Activated CD4-positive, CD25-positive, alpha-beta regulatory T cell treated with anti-CD3 and anti-CD28 coated beads, Interleukin-2, amount 50 U/mL, for 72 hours (primary cell): ENCODE results near the gene ZZZ3.
"Not testable (repeated sequence)": the region's sequence is repeated elsewhere in the genome, so short reads cannot be mapped to it uniquely, and the experiment has no call there.

Experiments
- DNase-seq: peaks from one replicate; pipeline ENCODE4 v3.0.0; 2021

Gene ZZZ3

DNA sequence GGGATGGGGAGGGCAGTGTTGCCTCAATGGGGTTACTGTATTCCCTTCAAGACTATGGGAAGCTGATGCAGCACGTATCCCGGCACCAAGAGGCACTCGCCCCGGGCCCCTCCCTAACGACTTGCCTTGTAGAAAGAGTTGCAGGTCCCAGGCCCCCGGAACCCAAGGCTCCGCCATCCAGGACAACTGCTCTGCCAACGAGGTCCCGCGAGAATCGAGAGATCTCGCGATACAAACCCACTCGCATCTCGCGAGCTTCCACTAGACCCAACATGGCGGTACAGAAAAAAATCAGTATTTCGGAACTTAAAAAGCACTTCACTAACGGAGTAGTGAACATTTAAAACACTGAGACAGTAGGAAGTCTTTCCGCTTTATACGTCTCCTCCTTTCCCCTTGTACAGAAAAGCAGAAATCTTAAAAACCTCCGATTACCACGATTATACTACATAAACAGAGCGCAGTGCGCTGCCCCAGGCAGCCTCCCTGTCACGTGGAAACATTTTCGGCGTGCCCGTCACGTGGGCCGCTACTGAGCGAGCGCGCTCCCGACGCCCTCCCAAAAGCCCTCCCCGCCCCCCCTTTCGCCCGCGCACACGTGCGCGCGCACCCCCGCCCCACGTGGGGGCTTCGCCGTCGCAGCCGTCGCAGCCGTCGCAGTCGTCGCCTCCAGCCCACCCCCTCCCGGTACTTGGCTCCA, at the start of gene ZZZ3:
ZZZ3 (minus strand) TSS at position 199 of the 700 bp plus-strand sequence. CDS start 49,304 bp downstream, outside the sequence.
- peak; percentile 89 for DNase-seq

DNA sequence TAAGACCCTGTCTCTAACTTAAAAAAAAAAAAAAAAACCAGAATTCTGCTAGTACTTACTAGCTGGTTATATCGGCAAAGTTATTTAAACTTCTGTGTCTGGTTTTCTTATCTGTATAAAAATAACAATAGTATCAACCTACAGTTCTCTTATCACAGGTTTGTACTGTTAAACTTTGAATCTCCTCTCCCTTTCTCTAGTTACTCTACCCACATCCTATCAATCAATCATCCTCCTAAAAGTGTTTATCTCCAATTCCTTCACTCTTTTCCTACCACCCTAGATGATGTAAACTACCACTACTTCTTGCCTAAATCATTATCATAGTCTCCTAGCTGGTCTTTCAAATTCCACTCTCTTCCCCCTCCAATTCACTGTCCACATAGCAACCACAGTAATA, 49.6 kb upstream of the ZZZ3 start:
- no peak for DNase-seq

DNA sequence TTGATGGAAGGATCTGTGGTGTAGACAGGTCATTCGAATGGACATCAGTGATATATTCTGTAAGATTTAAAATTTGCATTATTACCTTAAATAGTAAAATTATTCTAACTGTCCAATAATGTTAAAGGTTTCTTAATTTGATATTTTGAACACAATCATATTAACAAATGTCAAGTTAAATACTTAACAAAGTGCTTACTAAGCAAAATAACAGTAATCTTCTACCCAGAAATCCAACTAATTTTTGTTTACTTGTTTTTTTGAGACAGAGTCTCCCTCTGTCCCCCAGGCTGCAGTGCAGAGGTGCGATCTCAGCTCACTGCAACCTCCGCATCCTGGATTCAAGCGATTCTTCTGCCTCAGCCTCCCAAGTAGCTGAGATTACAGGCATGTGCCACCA, 43.2 kb upstream of the ZZZ3 start:
- no peak for DNase-seq

DNA sequence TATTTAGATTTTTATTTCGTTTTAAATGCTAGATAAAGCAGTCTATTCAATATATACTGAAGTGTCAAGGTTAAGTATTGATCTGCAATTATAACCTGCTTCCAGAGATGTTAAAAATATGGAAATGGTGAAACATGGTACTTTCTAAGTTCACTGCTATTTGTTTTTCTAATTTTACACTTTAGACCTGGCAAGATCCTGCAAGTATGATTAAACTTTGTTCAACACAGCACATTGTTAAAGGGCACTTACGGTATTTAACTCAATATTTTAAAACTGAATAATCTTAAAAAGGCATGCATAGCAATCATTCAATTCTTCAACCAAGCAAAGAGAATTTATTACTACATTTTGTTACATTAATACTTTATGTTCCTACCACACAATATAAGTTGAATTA, 35.7 kb upstream of the ZZZ3 start:
- DNase-seq: no peak

DNA sequence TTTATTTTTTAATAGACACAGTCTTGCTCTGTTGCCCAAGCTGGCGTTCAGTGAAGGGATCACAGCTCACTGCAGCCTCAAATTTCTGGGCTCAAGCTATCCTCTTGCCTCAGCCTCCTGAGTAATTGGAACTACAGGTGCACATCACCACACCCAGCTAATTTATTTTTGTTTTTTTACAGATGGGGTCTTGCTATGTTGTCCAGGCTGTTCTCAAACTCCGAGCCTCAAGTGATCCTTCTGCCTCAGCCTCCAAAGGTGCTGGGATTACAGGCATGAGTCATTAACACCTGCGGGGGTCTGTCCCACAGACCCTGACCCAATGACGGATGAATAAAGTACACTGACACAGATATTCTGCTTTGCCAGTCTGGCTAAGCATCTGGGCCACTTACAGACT, 33.6 kb upstream of the ZZZ3 start:
- no peak for DNase-seq

DNA sequence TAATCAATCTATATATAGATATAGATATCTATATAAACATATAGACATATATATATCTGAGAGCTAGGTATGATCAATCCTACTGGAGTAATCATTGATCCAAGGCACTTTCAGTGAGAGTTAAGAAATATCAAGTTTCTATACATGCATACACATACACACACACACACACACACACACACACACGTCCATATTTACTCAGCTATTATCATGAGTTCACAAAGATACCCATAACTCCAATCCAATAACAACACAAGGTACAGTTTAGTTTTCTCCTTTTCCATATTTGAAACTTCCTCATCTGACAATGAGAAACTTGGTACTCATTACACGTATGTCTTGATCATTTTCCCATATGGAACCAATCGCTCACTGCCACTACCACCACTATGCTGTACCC, 27.3 kb upstream of the ZZZ3 start:
- no peak for DNase-seq

DNA sequence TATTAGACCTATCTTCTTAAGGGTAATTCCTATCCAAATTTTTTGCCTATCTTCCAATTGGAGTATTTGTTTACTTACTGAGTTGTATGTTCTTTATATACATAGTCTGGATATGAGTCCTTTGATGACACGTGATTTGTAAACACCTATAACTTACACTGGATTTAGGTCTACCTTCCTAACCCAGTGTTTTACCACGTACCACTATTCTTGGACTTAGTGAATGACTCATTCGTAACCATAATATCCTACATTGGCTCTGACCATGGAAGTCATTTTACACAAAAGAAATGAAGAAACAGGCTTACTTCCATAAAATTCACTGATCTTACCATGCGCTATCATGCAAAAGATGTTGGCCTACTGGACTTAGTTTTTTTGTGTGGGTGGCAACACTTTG, 23.9 kb upstream of the ZZZ3 start:
- no peak for DNase-seq

DNA sequence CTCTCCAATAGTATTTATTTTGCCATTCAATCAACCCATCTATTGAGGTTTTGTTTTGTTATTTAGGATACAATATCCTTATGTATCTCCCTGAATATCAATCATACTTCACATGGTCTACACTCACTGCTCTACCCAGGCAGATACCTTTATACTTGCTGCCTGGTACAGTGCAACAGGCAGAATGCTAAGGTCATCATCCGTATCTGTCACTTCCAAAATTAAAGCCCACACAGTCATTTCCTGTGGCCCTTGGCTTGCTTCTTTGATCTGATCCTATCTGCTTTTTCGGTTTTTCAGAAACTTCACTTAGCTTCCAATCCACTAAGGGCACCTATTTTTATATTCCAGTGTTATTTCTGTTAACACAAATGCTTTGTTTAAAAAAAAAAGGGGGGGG, 22.3 kb upstream of the ZZZ3 start:
- no peak for DNase-seq

DNA sequence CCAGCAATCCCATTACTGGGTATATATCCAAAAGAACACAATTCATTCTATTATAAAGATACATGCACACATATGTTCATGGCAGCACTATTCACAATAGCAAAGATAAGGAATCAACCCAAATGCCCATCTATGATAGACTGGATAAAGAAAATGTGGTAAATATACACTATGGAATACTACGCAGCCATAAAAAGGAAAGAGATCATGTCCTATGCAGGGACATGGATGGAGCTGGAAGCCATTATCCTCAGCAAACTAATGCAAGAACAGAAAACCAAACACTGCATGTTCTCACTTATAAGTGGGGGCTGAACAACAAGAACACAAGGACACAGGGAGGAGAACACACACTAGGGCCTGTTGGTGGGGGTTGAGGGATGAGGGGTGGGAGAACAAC, 17.2 kb upstream of the ZZZ3 start:
- not testable (repeated sequence) for DNase-seq

DNA sequence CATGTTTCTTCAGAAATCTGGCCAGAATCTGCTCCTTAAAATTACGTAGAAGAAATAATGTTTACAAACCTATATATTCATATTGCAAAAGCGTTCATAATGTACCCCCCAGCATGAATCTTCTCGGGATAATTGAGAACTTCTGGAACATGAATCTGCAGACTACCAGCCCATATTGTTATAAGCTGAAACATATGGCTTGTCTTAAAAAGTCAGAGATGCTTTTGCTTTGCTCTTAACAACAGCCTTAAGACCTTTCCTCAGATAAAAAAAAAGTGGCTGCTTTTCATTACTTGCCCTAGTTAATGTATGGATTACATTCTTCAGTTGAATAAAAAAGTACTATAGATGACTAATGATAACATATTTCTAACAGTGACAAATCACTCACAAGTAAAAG, 15.0 kb upstream of the ZZZ3 start:
- DNase-seq: no peak

DNA sequence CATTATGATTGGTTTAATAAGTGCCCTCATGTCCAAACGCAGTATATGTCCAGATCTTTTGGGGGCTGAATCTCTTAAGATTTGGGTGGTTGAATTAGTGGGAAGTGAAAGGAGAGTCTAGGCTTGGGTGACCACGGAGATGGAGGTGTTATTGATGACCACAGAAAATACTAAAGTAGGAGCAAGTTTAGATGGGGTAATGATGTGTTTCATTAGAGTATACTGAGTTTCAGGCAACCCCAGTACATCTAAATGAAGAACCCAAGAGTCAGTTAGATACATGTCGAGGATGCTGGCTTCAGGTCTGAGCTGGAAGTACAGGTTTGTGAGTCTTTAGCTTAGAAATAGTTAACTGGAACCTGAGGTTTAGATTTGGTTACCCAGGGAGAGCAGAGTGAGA, 6.5 kb upstream of the ZZZ3 start:
- DNase-seq: no peak

DNA sequence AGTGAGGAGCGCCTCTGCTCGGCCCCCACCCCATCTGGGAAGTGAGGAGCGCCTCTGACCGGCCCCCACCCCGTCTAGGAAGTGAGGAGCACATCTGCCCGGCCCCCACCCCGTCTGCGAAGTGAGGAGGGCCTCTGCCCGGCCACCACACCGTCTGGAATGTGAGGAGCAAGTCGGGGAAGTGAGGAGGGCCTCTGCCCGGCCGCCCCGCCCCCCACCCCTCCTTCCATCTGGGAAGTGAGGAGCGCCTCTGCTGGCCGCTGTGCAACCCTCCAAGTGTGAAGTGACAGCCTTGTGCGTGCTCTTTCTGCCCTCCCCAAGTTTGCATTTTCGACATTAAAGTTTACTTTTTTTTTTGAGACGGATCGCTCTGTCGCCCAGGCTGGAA, 5.1 kb upstream of the ZZZ3 start:
- no peak for DNase-seq

DNA sequence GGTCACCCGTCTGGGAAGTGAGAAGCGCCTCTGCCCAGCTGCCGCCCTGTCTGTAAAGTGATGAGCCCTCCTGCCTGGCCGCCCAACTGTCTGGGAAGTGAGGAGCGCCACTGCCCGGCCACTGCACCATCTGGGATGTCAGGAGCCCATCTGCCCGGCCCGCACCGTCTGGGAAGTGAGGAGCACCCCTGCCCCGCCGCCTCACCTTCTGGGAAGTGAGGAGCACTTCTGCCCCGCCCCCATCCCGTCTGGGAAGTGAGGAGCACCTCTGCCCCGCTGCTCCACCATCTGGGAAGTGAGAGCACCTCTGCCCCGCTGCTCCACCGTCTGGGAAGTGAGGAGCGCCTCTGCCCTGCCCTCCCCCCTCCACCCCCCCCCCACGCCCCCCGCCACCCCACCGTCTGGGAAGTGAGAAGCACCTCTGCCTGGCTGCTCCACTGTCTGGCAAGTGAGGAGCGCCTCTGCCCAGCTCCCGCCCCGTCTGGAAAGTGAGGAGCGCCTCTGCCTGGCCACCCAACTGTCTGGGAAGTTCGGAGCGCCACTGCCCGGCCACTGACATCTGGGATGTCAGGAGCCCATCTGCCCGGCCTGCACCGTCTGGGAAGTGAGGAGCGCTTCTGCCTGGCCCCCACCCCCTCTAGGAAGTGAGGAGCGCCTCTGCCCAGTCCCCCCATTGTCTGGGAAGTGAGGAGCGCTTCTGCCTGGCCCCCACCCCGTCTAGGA, 4.5 kb upstream of the ZZZ3 start:
- DNase-seq: no peak

DNA sequence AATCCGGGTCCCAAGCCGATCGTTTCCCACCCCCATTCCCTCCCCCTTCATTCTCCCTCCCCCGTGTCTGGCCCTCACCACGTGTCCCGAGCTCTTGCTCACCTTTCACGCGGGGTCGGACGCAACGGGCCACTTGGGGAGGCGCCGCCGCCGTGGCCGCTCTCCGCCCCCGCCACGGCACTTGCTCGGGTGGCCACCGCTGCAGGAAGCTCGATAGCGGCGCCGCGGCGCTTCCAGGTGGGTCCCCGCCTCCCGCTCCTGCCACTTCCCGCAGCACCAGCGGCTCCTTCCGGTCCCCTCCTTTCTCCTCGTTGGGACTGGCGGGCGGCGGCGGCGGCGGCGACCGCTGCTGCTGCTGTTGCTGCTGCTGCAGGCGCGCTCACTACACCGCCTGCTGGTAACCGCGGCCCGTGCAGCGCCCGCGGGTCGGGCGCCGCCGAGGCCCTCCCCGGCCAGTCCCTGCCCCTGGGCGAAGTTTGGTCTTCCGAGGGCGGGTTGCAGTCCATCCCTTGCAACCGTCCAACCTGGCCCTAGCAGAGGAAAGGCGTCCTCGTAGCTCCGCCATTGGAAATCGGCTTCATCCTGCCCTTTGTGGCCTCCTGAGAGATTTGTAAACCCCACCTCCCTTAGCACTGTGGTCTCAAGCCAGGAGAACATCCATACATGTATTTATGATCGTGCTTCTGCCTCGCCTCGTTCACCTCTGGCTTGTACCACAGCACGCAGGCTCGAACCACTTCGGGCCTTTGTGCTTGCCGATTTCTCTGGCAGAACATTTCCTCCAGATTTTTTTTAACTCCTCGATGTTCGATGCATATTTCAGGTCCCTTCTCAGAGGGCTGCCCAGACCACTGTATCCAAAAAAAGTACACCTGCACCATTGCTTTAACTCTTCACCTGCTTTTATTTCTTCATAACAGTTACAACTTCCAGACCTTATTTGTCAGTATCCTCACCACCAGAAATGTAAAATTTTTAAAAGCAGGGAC, 996 bp upstream of the ZZZ3 start:
- DNase-seq: peak; percentile 92

DNA sequence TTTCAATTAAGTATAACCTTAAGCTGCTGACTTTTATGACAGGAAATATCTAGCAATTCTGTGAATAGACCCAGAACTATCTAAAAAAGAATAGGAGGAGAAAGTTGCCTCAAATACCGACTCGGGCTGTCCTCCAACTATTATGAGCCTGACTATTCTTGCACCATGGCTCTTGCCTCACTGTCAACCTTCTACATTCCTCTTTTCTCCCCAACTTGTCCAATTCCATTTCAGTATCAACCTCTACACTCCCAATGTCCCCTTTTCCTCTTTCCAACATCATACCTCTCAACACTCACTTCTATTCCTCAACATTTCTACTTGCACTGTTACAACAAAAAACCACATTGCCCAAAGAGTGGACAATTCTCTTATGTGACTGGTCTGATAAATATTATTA, 2.3 kb downstream of the ZZZ3 start:
- DNase-seq: no peak

DNA sequence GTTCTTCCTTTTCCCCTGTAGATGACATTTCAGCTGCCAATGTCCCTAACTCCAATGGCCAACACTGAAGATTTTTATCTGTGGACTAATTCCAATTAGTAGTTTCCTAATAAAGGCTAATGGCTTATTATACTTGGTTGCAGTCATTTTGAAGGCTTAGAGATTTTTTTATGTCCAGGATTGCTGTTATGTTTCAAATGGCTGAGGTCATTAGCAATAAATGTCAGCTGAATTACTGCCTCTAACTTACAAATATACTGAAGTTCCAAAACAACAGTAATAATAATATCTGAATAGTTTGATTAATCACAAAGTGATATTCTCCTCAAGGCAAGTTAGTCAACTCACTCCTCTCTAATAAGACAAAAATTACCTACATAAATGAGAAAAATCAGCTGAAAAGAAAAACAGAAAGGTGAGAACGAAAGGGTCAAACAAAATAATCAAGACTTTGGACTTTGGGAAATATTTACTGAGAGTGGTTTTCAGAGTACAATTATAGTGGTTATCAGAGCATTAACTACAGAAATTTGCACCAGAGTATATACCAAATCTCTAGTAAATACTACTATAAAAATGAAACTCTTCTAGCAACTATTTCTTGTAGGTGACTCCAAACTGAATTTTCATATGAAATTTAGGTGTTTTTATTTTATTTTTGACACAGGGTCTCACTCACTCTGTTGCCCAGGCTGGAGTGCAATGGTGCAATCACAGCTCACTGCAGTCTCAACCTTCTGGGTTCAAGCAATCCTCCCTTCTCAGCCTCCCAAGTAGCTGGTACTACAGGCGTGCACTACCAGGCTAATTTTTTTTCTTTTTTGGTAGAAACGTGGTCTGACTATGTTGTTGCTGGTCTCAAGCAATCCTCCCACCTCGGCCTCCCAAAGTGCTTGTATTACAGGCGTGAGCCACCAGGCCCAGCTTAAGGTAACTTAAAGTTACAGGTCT, 3.5 kb downstream of the ZZZ3 start:
- no peak for DNase-seq

DNA sequence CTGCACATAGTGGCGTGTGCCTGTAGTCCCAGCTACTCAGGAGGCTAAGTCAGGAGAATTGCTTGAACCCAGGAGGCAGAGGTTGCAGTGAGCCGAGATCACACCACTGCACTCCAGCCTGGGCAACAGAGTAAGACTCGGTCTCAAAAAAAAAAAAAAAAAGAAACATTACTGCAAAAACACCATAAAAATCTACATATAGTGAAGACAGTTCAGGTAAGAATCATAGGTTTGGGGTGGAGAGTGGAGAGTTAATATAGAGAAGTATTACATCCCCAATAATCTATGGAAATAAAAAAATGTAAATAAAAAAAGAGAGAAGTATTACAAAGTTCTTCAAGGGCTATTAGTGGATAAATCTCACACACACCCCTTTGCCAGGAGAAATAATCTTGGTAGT, 7.7 kb downstream of the ZZZ3 start:
- not testable (repeated sequence) for DNase-seq

DNA sequence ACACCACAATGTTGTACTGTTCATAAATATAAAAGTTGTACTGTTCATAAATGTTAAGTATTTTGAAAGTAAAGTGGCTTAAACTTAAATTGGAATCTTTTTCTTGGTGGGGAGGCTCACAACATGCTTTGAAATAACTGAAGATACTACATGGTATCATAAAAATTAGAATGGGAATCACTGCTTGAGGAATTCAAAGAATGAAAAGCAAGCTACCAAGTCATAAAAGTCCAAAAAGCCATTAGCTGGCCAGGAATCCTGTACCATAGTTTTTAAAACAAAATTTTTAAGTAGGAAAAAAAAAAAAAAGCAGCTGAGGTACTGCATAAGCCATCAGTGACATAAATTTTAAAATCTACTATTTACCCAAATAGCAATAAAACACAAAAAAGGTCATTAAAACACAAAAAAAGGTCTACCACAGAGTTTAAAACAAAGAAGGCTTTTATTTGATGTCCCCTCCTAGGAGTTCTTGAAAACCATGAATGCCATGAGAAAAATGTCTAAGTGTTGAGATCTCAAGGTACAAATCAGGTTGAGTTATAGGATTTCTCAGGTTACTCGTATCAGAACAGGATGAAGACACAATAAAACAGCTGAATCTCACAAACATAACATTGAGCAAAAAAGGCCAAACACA, 8.6 kb downstream of the ZZZ3 start:
- no peak for DNase-seq

DNA sequence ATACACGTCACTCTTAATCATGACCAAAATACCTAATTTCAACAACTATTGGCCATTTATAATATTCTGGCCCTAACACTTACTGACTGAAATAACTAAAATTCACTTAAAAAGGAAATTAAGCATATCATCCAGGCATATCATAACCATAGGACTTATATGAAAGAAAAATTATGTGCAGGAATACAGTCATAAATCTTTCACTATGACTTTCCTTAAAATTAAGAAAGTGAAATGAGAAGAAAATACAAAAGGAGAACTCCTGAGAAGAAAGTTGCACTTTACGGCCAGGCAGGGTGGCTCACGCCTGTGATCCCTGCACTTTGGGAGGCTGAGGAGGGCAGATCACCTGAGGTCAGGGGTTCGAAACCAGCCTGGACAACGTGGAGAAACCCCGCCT, 9.4 kb downstream of the ZZZ3 start:
- DNase-seq: no peak

DNA sequence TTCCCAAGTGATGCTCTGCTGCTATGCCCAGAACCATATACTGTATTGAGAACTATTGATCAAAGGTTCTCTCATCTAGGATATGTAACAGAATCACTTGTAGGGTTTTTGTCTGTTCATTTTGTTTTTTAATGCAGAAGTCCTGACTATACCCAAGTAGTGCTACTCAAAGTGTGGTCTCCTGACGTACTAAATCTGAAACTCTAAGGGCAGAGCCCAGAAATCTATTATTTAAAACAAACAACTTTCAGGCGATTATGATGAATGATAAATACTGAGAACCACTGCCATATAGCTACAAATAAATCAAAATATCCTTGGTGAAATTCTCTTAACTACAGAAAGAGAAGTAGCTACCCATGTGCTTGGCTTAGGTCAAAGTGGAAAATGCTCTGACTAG, 10.1 kb downstream of the ZZZ3 start:
- no peak for DNase-seq

DNA sequence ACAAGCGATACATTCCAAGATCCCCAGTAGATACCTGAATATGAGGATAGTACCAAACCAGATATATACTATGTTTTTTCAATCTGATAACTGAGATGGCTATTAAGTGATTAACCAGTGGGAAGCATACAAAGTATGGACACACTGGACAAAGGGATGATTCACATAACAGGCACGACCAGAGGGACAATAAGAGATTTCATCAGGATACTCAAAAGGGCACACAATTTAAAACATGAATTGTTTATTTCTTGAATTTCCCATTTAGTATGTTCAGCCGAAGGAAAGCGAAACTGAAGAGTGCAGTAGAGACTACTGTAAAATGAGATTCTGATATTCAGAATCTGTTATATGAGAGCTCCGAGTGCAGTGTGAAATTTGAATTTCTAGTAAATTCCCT, 10.6 kb downstream of the ZZZ3 start:
- DNase-seq: no peak

DNA sequence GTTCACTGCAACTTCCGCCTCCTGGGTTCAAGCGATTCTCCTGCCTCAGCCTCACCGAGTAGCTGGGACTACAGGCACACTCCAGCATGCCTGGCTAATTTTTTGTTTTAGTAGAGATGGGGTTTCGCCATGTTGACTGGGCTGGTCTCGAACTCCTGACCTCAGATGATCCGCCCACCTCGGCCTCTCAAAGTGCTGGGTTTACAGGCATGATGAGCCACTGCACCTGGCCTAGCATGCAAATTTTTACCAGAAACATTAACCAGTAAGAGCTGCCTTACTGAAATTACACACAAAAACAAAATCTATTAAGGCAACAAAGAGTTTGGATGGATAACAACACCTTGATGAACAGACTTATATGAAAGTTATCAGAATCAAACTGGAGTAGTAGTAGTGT, 12.1 kb downstream of the ZZZ3 start:
- DNase-seq: no peak
